KOPT-K1 (cell line): Measurements from ENCODE around the gene TNFRSF18.

Experiments used
- H3K27ac ChIP-seq: fragments of 200-600 bp; sonication (generic); 2 replicates; pipeline ENCODE4 v1.5.1; 2016; ENCODE audit warnings: antibody characterized with exemption, mild to moderate bottlenecking, low read depth, low read length; ENCODE audit not compliant: poor library complexity, severe bottlenecking
- H3K36me3 ChIP-seq: fragments of 200-600 bp; sonication (generic); 2 replicates; pipeline ENCODE4 v1.5.1; 2017; ENCODE audit warnings: antibody characterized with exemption, mild to moderate bottlenecking, low read length, moderate library complexity; ENCODE audit not compliant: insufficient read depth
- H3K9me3 ChIP-seq: fragments of 200-600 bp; sonication (generic); 2 replicates; pipeline ENCODE4 v1.5.1; 2017; ENCODE audit warnings: antibody characterized with exemption, low read length, mild to moderate bottlenecking; ENCODE audit not compliant: insufficient read depth, poor library complexity, severe bottlenecking

TNFRSF18 gene

GRCh38 chr1:1226566-1227362 lies 20.4 kb upstream of the TNFRSF18 start:
- peaks cover 73% of the 10 kb centered on the region for H3K36me3 ChIP-seq
- H3K9me3 ChIP-seq, result no peaks in the 10 kb centered on the region
- no peak overlapping the region for H3K27ac ChIP-seq

- H3K9me3 ChIP-seq, result no peaks in the 10 kb centered on the region
- H3K36me3 ChIP-seq, result peaks cover 80% of the 10 kb centered on the region
- no peak overlapping the region for H3K27ac ChIP-seq
These were observed 19.5 kb upstream of the TNFRSF18 start for GRCh38 chr1:1225913-1226312.

- H3K27ac ChIP-seq, result no peak overlapping the region
- peaks cover 86% of the 10 kb centered on the region for H3K36me3 ChIP-seq
- no peaks in the 10 kb centered on the region for H3K9me3 ChIP-seq
These were observed 18.9 kb upstream of the TNFRSF18 start for GRCh38 chr1:1225238-1225845.

GRCh38 chr1:1223891-1224290 lies 17.5 kb upstream of the TNFRSF18 start:
- peaks cover 95% of the 10 kb centered on the region for H3K36me3 ChIP-seq
- no peaks in the 10 kb centered on the region for H3K9me3 ChIP-seq
- H3K27ac ChIP-seq, result no peak overlapping the region

- Histone ChIP-seq H3K27ac (no peak overlapping the region), H3K36me3 (peaks cover 95% of the 10 kb centered on the region), H3K9me3 (no peaks in the 10 kb centered on the region)
These were observed 16.9 kb upstream of the TNFRSF18 start for GRCh38 chr1:1223321-1223720.

- Histone ChIP-seq H3K36me3 (peaks cover 95% of the 10 kb centered on the region), H3K27ac (no peak overlapping the region), H3K9me3 (no peaks in the 10 kb centered on the region)
These were observed 16.3 kb upstream of the TNFRSF18 start for GRCh38 chr1:1222575-1223225.

- Histone ChIP-seq H3K27ac (no peak overlapping the region), H3K36me3 (peaks cover 97% of the 10 kb centered on the region)
These were observed 15.6 kb upstream of the TNFRSF18 start for GRCh38 chr1:1221887-1222574.

GRCh38 chr1:1220197-1220596 lies 13.8 kb upstream of the TNFRSF18 start:
- no peaks in the 10 kb centered on the region for H3K9me3 ChIP-seq
- peaks cover 88% of the 10 kb centered on the region for H3K36me3 ChIP-seq
- no peak overlapping the region for H3K27ac ChIP-seq

More at GRCh38 chr1:1221887-1222574, 15.6 kb upstream of the TNFRSF18 start:
- no peaks in the 10 kb centered on the region for H3K9me3 ChIP-seq

- peaks cover 80% of the 10 kb centered on the region for H3K36me3 ChIP-seq
- H3K9me3 ChIP-seq, result no peaks in the 10 kb centered on the region
- H3K27ac ChIP-seq, result no peak overlapping the region
These were observed 12.9 kb upstream of the TNFRSF18 start for GRCh38 chr1:1219341-1219740.

- peaks cover 73% of the 10 kb centered on the region for H3K36me3 ChIP-seq
- no peaks in the 10 kb centered on the region for H3K9me3 ChIP-seq
- no peak overlapping the region for H3K27ac ChIP-seq
These were observed 12.3 kb upstream of the TNFRSF18 start for GRCh38 chr1:1218524-1219200.

- Histone ChIP-seq H3K9me3 (no peaks in the 10 kb centered on the region), H3K27ac (no peak overlapping the region), H3K36me3 (peaks cover 67% of the 10 kb centered on the region)
These were observed 11.5 kb upstream of the TNFRSF18 start for GRCh38 chr1:1217621-1218523.

GRCh38 chr1:1216770-1217620 lies 10.6 kb upstream of the TNFRSF18 start:
- Histone ChIP-seq H3K27ac (no peak overlapping the region), H3K9me3 (no peaks in the 10 kb centered on the region), H3K36me3 (peaks cover 58% of the 10 kb centered on the region)

- H3K27ac ChIP-seq, result no peak overlapping the region
- H3K9me3 ChIP-seq, result no peaks in the 10 kb centered on the region
- peaks cover 49% of the 10 kb centered on the region for H3K36me3 ChIP-seq
These were observed 9.7 kb upstream of the TNFRSF18 start for GRCh38 chr1:1215881-1216605.
